DLD1 (cell line): ENCODE results near the gene LRRC9.
"Not testable (repeated sequence)": the region's sequence is repeated elsewhere in the genome, so short reads cannot be mapped to it uniquely, and the experiment has no call there.

ENCODE experiments used
- in situ Hi-C: cut with HindIII; loops from 2 replicates; pipeline ENCODE4 v1.10.0; 2017; ENCODE audit warnings: low sequenced_read_pairs

LRRC9 gene

DNA sequence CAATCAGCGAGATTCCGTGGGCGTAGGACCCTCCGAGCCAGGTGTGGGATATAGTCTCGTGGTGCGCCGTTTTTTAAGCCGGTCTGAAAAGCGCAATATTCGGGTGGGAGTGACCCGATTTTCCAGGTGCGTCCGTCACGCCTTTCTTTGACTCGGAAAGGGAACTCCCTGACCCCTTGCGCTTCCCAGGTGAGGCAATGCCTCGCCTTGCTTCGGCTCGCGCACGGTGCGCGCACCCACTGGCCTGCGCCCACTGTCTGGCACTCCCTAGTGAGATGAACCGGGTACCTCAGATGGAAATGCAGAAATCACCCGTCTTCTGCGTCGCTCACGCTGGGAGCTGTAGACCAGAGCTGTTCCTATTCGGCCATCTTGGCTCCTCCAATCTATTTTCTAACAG lies 32.2 kb downstream of the LRRC9 start:
- in situ Hi-C loops = not testable (repeated sequence)

DNA sequence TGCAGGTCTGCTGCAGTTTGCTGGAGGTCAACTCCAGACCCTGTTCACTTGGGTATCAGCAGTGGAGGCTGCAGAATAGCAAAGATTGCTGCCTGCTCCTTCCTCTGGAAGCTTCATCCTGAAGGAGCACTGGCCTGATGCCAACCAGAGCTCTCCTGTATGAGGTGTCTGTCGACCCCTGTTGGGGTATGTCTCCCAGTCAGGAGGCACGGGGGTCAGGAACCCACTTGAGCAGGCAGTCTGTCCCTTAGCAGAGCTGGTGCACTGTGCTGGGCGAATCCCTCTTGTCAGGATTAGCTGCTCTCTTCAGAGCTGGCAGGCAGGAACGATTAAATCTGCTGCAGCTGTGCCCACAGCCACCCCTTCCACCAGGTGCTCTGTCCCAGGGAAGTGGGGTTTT lies 37.9 kb downstream of the LRRC9 start:
- in situ Hi-C loops = not testable (repeated sequence)

- in situ Hi-C loops = loop anchor here (10.0 kb wide), 1 partner anchor 215 kb away; no protein-coding TSS in a partner anchor
These were observed 39.7 kb downstream of the LRRC9 start for GRCh38 chr14:59959668-59960067.

- in situ Hi-C loops = loop anchor here (10.0 kb wide), 1 partner anchor 213 kb away; no protein-coding TSS in a partner anchor
These were observed 41.6 kb downstream of the LRRC9 start for GRCh38 chr14:59961518-59962062.

- in situ Hi-C loops = loop anchor here (10.0 kb wide), 1 partner anchor 210 kb away; no protein-coding TSS in a partner anchor
These were observed 44.5 kb downstream of the LRRC9 start for GRCh38 chr14:59964251-59965007.

- in situ Hi-C loops = loop anchor here (10.0 kb wide), 1 partner anchor 205 kb away; no protein-coding TSS in a partner anchor
These were observed 49.4 kb downstream of the LRRC9 start for GRCh38 chr14:59969319-59969718.

DNA sequence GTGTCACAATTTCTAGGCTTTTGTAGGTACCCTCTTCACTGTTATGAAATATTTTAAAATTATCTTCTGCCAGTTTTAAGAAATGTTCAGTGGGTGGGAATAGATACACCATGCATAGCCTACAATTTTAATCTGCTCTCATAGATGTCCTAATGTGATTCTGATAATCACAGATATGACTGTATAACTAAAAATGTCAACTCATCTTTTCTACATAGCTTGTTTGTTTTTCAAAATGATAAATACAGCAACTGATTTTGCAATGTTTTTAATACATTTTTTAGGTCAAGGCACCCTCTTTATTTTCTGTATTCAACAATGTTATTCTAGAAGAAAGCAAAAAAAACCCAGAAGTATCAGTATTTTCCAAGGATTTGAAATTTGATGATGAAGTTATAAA lies 61.6 kb downstream of the LRRC9 start:
- in situ Hi-C loops = no loop called here

- in situ Hi-C loops = no loop called here
These were observed 63.1 kb downstream of the LRRC9 start for GRCh38 chr14:59983048-59983447.

DNA sequence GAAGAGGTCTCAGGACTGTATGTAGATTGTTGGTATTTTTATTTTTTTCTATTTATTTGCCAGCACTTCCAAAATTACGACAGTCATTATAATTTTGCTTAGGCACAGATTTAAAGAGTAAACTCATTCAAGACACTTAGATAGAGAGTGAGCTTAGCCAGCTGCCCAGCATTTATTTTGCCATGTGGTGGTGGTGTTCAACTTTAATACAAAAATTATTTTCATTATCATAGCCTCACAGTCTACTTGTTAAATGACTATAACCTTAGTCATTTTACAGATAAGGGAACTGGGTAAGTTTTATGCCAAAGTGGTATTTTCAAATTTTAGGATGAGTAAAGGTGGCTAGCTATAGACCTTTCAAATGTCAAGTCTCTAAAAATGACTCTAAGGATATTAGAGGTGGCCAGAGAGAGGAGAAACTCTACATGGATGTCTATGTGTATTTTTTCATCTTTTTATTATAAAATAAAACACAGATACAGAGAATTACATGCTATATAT lies 66.7 kb downstream of the LRRC9 start:
- in situ Hi-C loops = no loop called here

DNA sequence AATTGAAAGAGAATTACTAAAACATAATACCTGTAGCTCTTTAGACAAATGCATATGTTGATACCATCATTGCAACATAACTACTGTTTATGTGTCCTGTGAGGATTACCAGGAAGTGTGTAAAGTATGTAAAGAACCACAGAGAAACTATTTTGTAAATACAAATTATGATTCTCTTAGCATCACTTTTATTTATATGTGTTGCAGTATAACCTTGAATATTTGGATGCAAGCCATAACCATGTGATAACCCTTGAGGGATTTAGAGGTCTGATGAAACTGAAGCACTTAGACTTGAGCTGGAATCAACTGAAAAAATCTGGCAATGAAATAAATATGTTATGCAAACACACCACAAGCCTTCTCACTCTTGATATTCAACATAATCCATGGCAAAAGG lies 77.5 kb downstream of the LRRC9 start:
- in situ Hi-C loops = no loop called here

DNA sequence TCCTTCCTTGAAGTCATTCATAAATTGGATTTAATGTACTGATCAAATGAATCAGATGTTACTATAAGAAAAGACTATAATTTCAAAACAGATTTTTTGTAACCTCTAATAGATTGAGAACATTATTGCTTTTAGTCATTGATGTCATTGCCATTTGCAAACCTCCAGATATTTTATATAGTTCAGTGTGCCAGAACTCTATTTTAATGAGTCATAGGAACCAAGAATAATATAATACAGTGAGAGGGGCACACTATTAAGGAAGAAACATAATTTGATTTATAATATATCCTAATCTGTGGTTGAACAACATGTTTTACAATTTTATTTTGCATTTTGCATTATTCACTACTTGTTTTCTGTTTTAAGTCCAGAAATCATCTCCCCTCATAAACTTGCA lies 78.0 kb downstream of the LRRC9 start:
- in situ Hi-C loops = no loop called here

- in situ Hi-C loops = no loop called here
These were observed 78.6 kb downstream of the LRRC9 start for GRCh38 chr14:59998564-59998963.

DNA sequence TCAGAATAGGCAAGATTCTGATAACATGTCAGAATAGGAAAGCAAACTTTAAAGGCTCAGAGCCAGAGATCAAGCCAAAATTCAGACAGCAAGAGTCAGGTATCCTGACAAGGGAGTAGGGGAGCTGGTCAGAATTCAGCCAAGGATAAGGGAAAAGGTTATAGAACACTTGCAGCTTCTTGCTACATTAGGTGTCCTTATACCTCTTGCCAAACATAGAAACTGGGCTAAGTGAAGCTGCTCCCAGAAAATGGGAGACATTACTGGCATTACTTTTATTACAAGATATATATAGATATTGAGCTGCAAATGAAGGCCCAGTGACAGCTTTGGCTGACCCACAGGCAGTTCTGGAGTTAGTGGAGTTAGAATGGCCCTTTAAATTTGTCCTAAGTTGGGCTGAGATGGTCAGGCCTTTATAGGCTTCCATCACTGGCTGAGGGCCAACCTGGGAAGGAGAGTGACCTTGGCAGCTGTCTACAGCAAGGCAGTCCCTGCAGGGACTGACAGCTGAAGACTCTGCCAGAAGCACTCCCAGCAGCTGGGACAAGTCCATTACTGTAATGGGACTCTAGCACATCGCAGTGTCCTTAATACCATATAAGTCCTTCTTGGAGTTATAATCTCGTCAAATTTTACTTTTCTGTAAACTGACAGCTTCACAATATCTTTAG lies 83.0 kb downstream of the LRRC9 start:
- in situ Hi-C loops = no loop called here

DNA sequence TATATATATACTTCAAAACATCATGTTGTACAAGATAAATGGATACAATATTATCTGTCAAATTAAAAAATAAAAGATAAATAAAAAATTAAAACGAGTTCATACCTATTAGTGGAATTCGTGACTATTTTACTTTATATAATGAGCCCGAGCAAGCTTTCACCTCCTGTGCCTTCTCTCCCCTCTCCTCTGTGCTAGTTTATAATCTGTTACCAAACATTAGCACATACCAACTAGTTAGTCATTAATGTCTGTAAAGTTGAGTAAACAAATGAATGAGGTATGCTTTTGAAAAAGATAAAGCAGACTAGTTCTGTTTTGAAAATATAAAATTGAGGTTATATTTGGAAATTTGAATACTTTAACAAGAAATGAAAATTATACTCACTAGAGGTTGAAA lies 84.0 kb downstream of the LRRC9 start:
- in situ Hi-C loops = no loop called here

DNA sequence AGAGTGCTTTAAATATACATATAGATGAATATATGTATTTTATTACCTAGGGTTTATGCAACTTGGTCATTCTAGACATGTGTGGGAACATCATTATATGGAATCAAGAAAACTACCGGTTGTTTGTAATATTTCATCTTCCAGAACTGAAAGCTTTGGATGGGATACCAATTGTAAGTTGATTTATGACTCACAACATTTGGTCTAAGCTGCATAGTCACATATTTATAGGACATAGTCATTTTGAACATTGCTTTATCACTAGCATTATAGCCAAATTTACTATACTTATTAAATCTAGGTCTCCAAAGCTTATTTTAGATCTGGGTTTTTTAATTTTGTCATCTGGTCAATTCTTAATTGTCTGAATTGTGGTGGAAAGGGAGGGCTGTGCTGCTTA lies 88.1 kb downstream of the LRRC9 start:
- in situ Hi-C loops = no loop called here

- in situ Hi-C loops = not testable (repeated sequence)
These were observed 90.3 kb downstream of the LRRC9 start for GRCh38 chr14:60010263-60010662.

GRCh38 chr14:60014402-60014801 lies 94.5 kb downstream of the LRRC9 start:
- in situ Hi-C loops = no loop called here

DNA sequence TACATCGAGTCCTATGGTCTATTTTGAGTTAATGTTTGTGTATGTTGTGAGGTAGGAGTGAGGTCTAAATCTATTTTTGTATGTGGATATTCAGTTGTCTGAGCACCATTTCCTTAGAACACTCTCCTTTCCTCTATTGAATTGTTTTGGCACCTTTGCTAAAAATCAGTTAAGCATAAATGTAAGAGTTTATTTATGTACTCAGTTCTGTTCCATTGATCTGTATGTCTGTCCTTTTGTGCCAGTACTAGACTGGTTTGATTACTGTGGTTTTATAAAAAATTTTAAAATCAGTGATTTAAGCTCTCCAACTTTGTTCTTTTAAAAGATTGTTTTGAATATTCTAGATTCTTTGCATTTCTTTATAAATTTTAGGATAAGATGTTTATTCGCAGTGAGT lies 101.7 kb downstream of the LRRC9 start:
- in situ Hi-C loops = no loop called here

DNA sequence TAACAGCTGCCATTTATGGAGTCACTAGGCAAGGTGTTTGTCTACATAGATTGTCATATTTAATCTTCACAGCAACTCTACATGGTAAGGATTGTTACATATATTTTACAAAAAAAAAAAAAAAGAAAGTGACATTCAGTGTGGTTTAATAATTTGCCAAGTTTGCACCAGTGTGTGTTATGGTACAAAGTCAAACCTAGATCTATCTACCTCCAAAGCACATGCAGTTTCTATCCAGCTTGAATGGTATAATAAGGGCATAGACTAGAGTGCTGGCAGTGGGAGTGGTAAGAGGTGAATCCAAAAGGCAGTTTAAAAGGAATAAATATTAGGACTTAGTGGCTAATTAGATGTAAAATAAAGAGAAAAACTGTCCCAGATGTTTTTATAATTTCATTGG lies 105.6 kb downstream of the LRRC9 start:
- in situ Hi-C loops = no loop called here

- in situ Hi-C loops = no loop called here
These were observed 115.2 kb downstream of the LRRC9 start for GRCh38 chr14:60035177-60035576.

GRCh38 chr14:60047976-60048375 lies 128.0 kb downstream of the LRRC9 start:
- in situ Hi-C loops = not testable (repeated sequence)

DNA sequence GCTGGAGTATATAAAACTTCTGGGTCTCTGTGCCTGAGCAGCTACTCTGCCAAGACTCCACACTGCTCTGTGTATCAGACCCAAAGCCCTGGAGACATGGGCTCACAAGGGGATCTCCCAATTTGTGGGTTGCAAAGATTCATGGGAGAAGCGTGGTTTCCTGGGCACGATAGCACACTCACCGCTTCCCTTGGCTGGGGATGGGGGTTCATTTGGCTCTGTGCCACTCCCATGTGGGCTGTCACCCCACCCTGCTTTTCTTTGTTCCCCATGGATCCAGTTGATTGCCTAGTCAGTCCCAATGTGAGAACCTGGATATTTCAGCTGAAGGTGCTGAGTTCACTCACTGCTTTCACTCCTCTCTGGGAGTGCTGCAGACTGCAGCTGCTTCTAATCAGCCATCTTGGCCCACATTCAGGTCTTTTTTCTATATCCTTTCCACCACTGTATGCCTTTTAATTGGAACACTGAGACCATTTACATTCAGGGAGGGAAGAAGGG lies 131.8 kb downstream of the LRRC9 start:
- in situ Hi-C loops = no loop called here
